Uterus (tissue), 4 donors: ENCODE data around the gene RUNX1. TPM values are rescaled to one million over a fixed set of nuclear protein-coding genes. Genes with fewer than 3 reads are reported as not detected.

Source experiments
- DNase-seq, 2 donors: peaks; one replicate each; pipeline ENCODE4 v3.0.0-alpha.2; 2019 to 2020
- H3K27ac ChIP-seq, 2 donors: fragments of 200-600 bp; sonication (generic); 1 replicate in 1 of 2; 2 replicates in 1 of 2; pipeline ENCODE4 v1.5.1; 2016 to 2018
- H3K27me3 ChIP-seq, 2 donors: fragments of 200-600 bp; sonication (generic); one replicate each; pipeline ENCODE4 v1.5.1; 2018 to 2019; ENCODE audit warnings: control low read depth in 1 of 2
- H3K36me3 ChIP-seq, 2 donors: fragments of 200-600 bp; sonication (generic); one replicate each; pipeline ENCODE4 v1.5.1; 2019; ENCODE audit warnings: control low read depth in 1 of 2
- H3K4me1 ChIP-seq, 2 donors: fragments of 200-600 bp; sonication (generic); one replicate each; pipeline ENCODE4 v1.5.1; 2018 to 2019; ENCODE audit warnings: control low read depth in 1 of 2
- H3K4me3 ChIP-seq, 2 donors: fragments of 200-600 bp; sonication (generic); 1 replicate in 1 of 2; 2 replicates in 1 of 2; pipeline ENCODE4 v1.5.1; 2018 to 2019; ENCODE audit warnings: mild to moderate bottlenecking in 1 of 2
- H3K9me3 ChIP-seq, 2 donors: fragments of 200-600 bp; sonication (generic); one replicate each; pipeline ENCODE4 v1.5.1; 2019; ENCODE audit warnings: control low read depth in 1 of 2
- CTCF ChIP-seq, 4 experiments: fragments of 200-600 bp in 2 of 4; fragments of 450-650 bp in 2 of 4; sonication (generic) in 2 of 4; IDR thresholded peaks; one replicate each; pipeline ENCODE4 v1.5.1; 2016 to 2019; ENCODE audit warnings: antibody characterized with exemption in 4 of 4, mild to moderate bottlenecking in 2 of 4, moderate library complexity in 1 of 4
- POLR2A ChIP-seq, 2 donors: fragments of 450-650 bp; IDR thresholded peaks; one replicate each; pipeline ENCODE4 v1.6.1; 2016; ENCODE audit warnings: antibody characterized with exemption in 2 of 2, mild to moderate bottlenecking in 1 of 2, moderate library complexity in 1 of 2
- intact Hi-C: fragments of 100-400 bp; cut with DNase I; formaldehyde crosslinking; loops from one replicate; pipeline ENCODE4 v1.15.1; 2023; ENCODE audit warnings: low total_unique reads
- total RNA-seq, 4 donors: library from RNA; depleted of rRNA in 3 of 4; stranded (reverse); fragments of >200 nt in 3 of 4; gene quantifications; one replicate each; pipeline versions ENCODE4 v1.1.0 to v1.2.4, GENCODE V29; 2014 to 2023
- donor health status: DM: yes; HTN: yes; CAD: no.

Gene RUNX1
- total RNA-seq, 4 donors from 2014 or later: under 0.01 to 13.2 (median 8.7) TPM

- TF ChIP-seq POLR2A (IDR thresholded peaks at IDR 0.05) (no peak), CTCF (IDR thresholded peaks at IDR 0.05) (no peak)
- H3K4me1 ChIP-seq: no peaks in the 10 kb centered on the region
- intact Hi-C loops: no loop called here
Observed at GRCh38 chr21:34919406-34919805, 129.7 kb downstream of the RUNX1 start.

DNA sequence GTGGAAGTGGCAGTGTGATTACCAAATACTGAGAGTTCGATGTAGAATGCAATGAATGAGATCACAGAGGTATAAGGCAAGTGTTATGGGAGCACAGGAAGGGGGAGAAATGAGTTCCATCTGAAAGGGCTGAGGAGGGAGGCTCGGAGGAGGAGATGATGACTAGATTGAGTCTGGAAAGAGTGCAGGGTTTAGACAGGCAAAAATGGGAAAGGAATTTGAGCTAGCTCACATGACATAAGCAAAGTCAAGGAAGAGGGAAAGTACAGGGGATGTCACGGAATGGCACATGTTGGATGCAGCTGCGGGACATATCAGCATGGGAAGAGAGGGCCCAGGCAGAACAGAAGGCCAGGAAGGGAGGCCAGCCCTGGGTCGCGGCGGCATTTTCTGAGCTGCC lies 132.7 kb downstream of the RUNX1 start:
- Histone ChIP-seq H3K27ac (no peak overlapping the region), H3K27me3 (no peaks in the 10 kb centered on the region), H3K4me1 (no peaks in the 10 kb centered on the region), H3K9me3 (no peaks in the 10 kb centered on the region), H3K36me3 (no peaks in the 10 kb centered on the region), H3K4me3 (no peak overlapping the region)
- TF ChIP-seq POLR2A (IDR thresholded peaks at IDR 0.05) (no peak), CTCF (IDR thresholded peaks at IDR 0.05) (no peak)
- intact Hi-C loops: no loop called here
- no peak for DNase-seq

More at GRCh38 chr21:34919406-34919805, 129.7 kb downstream of the RUNX1 start:
- no peak overlapping the region for H3K27ac ChIP-seq
- no peaks in the 10 kb centered on the region for H3K27me3 ChIP-seq
- H3K4me3 ChIP-seq: no peak overlapping the region
- no peak for DNase-seq
- no peaks in the 10 kb centered on the region for H3K36me3 ChIP-seq
- no peaks in the 10 kb centered on the region for H3K9me3 ChIP-seq

DNA sequence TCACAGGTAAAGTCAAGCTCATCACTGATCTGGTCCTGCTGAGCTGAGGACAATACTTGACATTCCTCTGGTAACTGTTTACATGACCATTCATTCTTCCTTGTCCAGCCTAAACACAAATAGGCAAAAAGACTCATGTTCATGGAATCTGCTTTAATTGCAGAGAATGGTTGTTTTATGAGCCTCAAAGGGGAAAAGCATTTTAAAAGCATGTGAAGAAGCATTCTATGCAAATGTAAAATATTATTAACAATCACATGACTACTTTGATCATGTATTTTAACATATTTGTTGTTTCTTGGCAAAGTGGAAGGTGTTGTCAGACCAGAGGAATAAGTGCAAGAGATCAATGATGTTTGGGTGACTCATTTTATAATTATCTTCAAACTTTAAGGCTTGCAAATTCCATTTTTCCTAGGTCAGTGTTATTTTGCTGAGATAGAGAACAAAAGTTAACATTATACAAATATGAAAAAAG lies 133.7 kb downstream of the RUNX1 start:
- intact Hi-C loops: no loop called here
- no peak overlapping the region for H3K27ac ChIP-seq
- no peaks in the 10 kb centered on the region for H3K36me3 ChIP-seq
- DNase-seq: no peak
- no peaks in the 10 kb centered on the region for H3K27me3 ChIP-seq
- H3K9me3 ChIP-seq: no peaks in the 10 kb centered on the region
- H3K4me3 ChIP-seq: no peak overlapping the region
- no peak for TF ChIP-seq POLR2A (IDR thresholded peaks at IDR 0.05)
- no peak for TF ChIP-seq CTCF (IDR thresholded peaks at IDR 0.05)
- no peaks in the 10 kb centered on the region for H3K4me1 ChIP-seq

DNA sequence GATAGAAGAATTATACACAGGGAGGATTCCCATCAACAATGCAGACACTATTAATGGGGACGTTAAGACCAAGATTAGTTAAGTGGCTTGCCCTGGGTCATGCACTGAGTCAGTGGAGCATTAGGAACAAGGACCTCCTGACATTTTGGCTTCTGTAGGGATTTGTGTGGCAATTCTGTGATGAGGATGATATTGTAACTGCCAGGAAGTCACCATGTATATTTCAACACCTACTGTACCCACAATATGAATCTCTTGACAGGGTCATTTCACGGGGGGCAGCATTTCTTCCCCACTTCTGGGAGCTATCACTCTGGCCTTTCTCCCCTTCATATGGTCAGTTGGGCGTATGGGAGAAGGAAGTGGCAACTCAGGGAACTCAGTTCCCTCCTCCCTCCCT lies 134.9 kb downstream of the RUNX1 start:
- DNase-seq: no peak
- intact Hi-C loops: no loop called here

DNA sequence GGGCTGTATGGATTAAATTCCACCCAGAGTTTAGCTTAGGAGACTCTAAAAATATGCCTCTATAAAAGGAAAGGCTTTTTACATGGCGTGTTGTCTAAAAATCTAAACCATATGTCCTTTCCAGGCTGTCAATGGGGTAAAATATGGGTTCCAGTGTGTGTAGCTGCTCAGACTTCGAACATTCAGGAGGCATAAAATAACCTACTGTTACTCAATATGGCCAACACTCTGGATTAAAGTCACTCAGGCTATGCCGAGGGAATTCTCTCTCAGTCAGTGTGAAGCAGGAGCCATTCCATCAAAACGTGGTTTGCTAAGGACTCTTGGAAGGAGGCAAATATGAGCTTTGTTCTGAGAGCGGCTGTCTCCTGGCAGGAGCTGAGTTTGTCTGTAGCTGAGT lies 135.3 kb downstream of the RUNX1 start:
- intact Hi-C loops: no loop called here
- Histone ChIP-seq H3K36me3 (no peaks in the 10 kb centered on the region), H3K27me3 (no peaks in the 10 kb centered on the region), H3K9me3 (no peaks in the 10 kb centered on the region), H3K27ac (no peak overlapping the region), H3K4me3 (no peak overlapping the region), H3K4me1 (no peaks in the 10 kb centered on the region)
- no peak for DNase-seq
- TF ChIP-seq POLR2A (IDR thresholded peaks at IDR 0.05): no peak
- no peak for TF ChIP-seq CTCF (IDR thresholded peaks at IDR 0.05)

More for the DNA sequence above, 134.9 kb downstream of the RUNX1 start:
- Histone ChIP-seq H3K4me3 (no peak overlapping the region), H3K27me3 (no peaks in the 10 kb centered on the region), H3K27ac (no peak overlapping the region), H3K36me3 (no peaks in the 10 kb centered on the region), H3K4me1 (no peaks in the 10 kb centered on the region), H3K9me3 (no peaks in the 10 kb centered on the region)
- TF ChIP-seq CTCF (IDR thresholded peaks at IDR 0.05) (no peak), POLR2A (IDR thresholded peaks at IDR 0.05) (no peak)
